Measurements from ENCODE around the gene NME9.

- no peak for TF ChIP-seq CTCF (conservative IDR thresholded peaks at IDR 0.05; ENCODE audit: low read length)
- TF ChIP-seq EZH2phosphoT487 (IDR thresholded peaks at IDR 0.05; ENCODE audit: borderline replicate concordance), result no peak
These were observed 38.3 kb upstream of the NME9 start for GRCh38 chr3:138367911-138368310.
